Breast epithelium (tissue), 3 donors: ENCODE results near the gene MAP4K1.
"Not testable (repeated sequence)": the region's sequence is repeated elsewhere in the genome, so short reads cannot be mapped to it uniquely, and the experiment has no call there.

Experiments used
- CTCF ChIP-seq, 3 donors: fragments of 450-650 bp; IDR thresholded peaks; one replicate each; pipeline ENCODE4 v1.5.1; 2016 to 2017; ENCODE audit warnings: antibody characterized with exemption in 3 of 3, mild to moderate bottlenecking in 3 of 3, moderate library complexity in 3 of 3
- POLR2A ChIP-seq: fragments of 450-650 bp; IDR thresholded peaks from one replicate; pipeline ENCODE4 v1.6.1; 2016; ENCODE audit warnings: antibody characterized with exemption, mild to moderate bottlenecking, moderate library complexity

DNA sequence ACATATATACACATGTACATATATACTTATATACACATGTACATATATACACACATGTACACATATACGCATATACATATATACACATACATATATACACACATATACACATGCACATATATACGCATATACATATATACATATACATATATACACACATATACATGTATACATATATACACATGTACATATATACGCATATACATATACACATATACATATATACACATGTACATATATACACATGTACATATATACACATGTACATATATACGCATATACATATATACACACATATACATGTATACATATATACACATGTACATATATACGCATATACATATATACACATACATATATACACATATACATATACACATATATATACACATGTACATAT lies 14.9 kb downstream of the MAP4K1 start:
- TF ChIP-seq POLR2A; CTCF (IDR thresholded peaks at IDR 0.05): not testable (repeated sequence)
